Spleen (tissue), 11 donors: ENCODE data around the gene CLOCK. TPM values are rescaled to one million over a fixed set of nuclear protein-coding genes. Genes with fewer than 3 reads are reported as not detected.

Experiments used
- DNase-seq: peaks from one replicate; pipeline ENCODE4 v3.0.0-alpha.2; 2020
- H3K27ac ChIP-seq, 8 donors: fragments of 200-600 bp; sonication (generic) in 7 of 8; 1 replicate in 4 of 8; 2 replicates in 4 of 8; pipeline versions ENCODE4 v1.5.0 to v1.8.0; 2016 to 2021; ENCODE audit warnings: inconsistent platforms in 4 of 8, mild to moderate bottlenecking in 4 of 8, moderate library complexity in 1 of 8
- H3K27me3 ChIP-seq, 7 donors: fragments of 200-600 bp; sonication (generic) in 6 of 7; replicated peaks in 1 of 7; 1 replicate in 4 of 7; 2 replicates in 3 of 7; pipeline versions ENCODE4 v1.5.0 to v1.8.0; 2016 to 2021; ENCODE audit warnings: inconsistent platforms in 3 of 7, mild to moderate bottlenecking in 1 of 7
- H3K36me3 ChIP-seq, 6 donors: fragments of 200-600 bp; sonication (generic) in 5 of 6; 1 replicate in 4 of 6; 2 replicates in 2 of 6; pipeline versions ENCODE4 v1.5.0 to v1.8.0; 2016 to 2021; ENCODE audit warnings: inconsistent platforms in 2 of 6
- H3K4me1 ChIP-seq, 6 donors: fragments of 200-600 bp; sonication (generic) in 5 of 6; 1 replicate in 3 of 6; 2 replicates in 3 of 6; pipeline versions ENCODE4 v1.5.0 to v1.8.0; 2016 to 2021; ENCODE audit warnings: inconsistent platforms in 3 of 6
- H3K4me3 ChIP-seq, 8 donors: fragments of 200-600 bp; sonication (generic) in 7 of 8; 1 replicate in 4 of 8; 2 replicates in 4 of 8; pipeline versions ENCODE4 v1.5.0 to v1.8.0; 2016 to 2021; ENCODE audit warnings: inconsistent platforms in 4 of 8, mild to moderate bottlenecking in 4 of 8, moderate library complexity in 2 of 8
- H3K9me3 ChIP-seq, 8 donors: fragments of 200-600 bp; sonication (generic) in 7 of 8; 1 replicate in 4 of 8; 2 replicates in 4 of 8; pipeline versions ENCODE4 v1.5.0 to v1.8.0; 2016 to 2021; ENCODE audit warnings: inconsistent platforms in 4 of 8
- CTCF ChIP-seq, 11 experiments: fragments of 200-600 bp in 7 of 11; fragments of 450-650 bp in 4 of 11; sonication (generic) in 4 of 11; IDR thresholded peaks in 8 of 11; conservative IDR thresholded peaks in 3 of 11; 1 replicate in 7 of 11; 2 replicates in 4 of 11; pipeline versions ENCODE4 v1.4.0 to v1.8.0; 2016 to 2021; ENCODE audit warnings: antibody characterized with exemption in 11 of 11, inconsistent platforms in 4 of 11, mild to moderate bottlenecking in 1 of 11
- POLR2A ChIP-seq, 3 donors: fragments of 450-650 bp; IDR thresholded peaks; one replicate each; pipeline ENCODE4 v1.5.1; 2017; ENCODE audit warnings: antibody characterized with exemption in 3 of 3, mild to moderate bottlenecking in 1 of 3
- POLR2AphosphoS5 ChIP-seq, 3 donors: sonication (generic); formaldehyde crosslinking; IDR thresholded peaks; one replicate each; pipeline ENCODE4 v1.5.1; 2017; ENCODE audit warnings: antibody characterized with exemption in 3 of 3
- WGBS, 5 donors: extraction: QIAGEN DNeasy Blood & Tissue Kit in 3 of 5; methylation state at CpG; one replicate each; pipeline versions ENCODE4 v1.1.5 to v1.1.7; 2013 to 2018; 5-methylcytosine and 5-hydroxymethylcytosine counted together
- intact Hi-C: fragments of 100-400 bp; cut with DNase I; formaldehyde crosslinking; loops from one replicate; pipeline ENCODE4 v1.15.0; 2023; ENCODE audit warnings: low total_unique reads
- polyA plus RNA-seq, 3 donors: library from polyadenylated mRNA; stranded (reverse); fragments of 200-250 nt; gene quantifications; one replicate each; pipeline ENCODE4 v1.2.1, GENCODE V29; 2013
- total RNA-seq, 7 donors: library from RNA; depleted of rRNA in 3 of 7; stranded (reverse); fragments of >200 nt in 3 of 7; fragmentation: NEBNext Ultra II Directional in 4 of 7; extraction: Animal tissue kit (Norgen Biotek cat#: 25700) in 4 of 7; gene quantifications; one replicate each; pipeline versions ENCODE4 v1.1.0 to v1.2.1, GENCODE V29; 2016 to 2021
- donor health status: healthy with polysubstance abuse.
- donor health status: DM: no; HTN: no; CAD: no; lungs with moderate emphysema.
- donor health status: DM: no; HTN: no; CAD: no.
- donor health status: Bipolar disorder and iron deficiency.
- donor health status: healthy.
- donor health status: DM: no; HTN: no; CAD: no.
- donor health status: DM: yes; HTN: yes; CAD: no.

The CLOCK gene
- total and polyA plus RNA-seq, 10 donors: 1.9 to 29.4 (median 18.1) TPM

DNA sequence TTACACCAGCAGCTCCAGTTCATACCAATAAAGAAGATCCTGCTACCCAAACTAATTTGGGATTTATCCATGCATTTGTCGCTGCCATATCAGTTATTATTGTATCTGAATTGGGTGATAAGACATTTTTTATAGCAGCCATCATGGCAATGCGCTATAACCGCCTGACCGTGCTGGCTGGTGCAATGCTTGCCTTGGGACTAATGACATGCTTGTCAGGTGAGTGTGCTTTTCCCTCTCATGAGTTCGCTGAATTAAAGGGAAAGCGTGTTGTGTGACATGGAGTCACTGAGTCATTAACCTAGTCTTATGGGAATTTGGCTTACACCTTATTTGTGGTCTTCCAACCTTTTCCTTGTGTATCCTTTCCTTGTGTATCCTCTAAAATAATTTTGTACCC is 135.1 kb downstream of the CLOCK start:
- TF ChIP-seq POLR2AphosphoS5 (IDR thresholded peaks at IDR 0.05) (no peak), POLR2A (IDR thresholded peaks at IDR 0.05) (no peak), CTCF (IDR thresholded peaks at IDR 0.05 in 8 of 11, conservative IDR thresholded peaks at IDR 0.05 in 3 of 11) (no peak)
- H3K4me3 ChIP-seq: no peak overlapping the region
- no peaks in the 10 kb centered on the region for H3K27me3 ChIP-seq
- WGBS, 5 donors: 96 to 100% (median 98%) methylated on average over 6 of the region's 6 CpGs
- no peak overlapping the region for H3K27ac ChIP-seq
- no peak for DNase-seq
- peaks cover 5 to 45% (median 36%) of the 10 kb centered on the region in 6 donors for H3K4me1 ChIP-seq
- intact Hi-C loops: no loop called here
- no peaks in the 10 kb centered on the region for H3K9me3 ChIP-seq
- H3K36me3 ChIP-seq: peaks cover 0 to 80% (median 44%) of the 10 kb centered on the region in 6 donors

DNA sequence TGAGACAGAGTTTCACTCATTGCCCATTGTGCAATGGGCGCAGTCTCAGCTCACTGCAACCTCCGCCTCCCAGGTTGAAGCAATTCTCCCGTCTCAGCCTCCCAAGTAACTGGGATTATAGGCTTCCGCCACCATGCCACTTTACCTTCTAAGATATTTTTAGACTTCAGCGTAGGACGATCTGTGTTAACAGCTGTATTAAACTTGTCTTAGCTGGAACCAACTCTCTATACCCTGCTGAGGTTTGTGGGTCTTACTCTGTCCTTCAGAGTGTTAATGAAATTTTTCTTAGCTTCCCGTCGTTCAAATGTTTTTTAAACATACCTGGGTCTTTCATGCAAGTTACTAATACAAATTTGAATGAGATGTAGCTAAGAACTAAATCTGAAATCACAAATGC is 136.3 kb downstream of the CLOCK start:
- H3K36me3 ChIP-seq: peaks cover 0 to 80% (median 37%) of the 10 kb centered on the region in 6 donors
- H3K27me3 ChIP-seq: no peaks in the 10 kb centered on the region
- intact Hi-C loops: no loop called here
- 79 to 95% (median 91%) methylated on average over 8 of the region's 8 CpGs for WGBS, 5 donors
- peaks cover 5 to 57% (median 43%) of the 10 kb centered on the region in 6 donors for H3K4me1 ChIP-seq
- H3K9me3 ChIP-seq: no peaks in the 10 kb centered on the region
- TF ChIP-seq CTCF (IDR thresholded peaks at IDR 0.05 in 8 of 11, conservative IDR thresholded peaks at IDR 0.05 in 3 of 11) (no peak), POLR2A (IDR thresholded peaks at IDR 0.05) (no peak), POLR2AphosphoS5 (IDR thresholded peaks at IDR 0.05) (no peak)
- DNase-seq: no peak
- peak overlapping the region in 1 of 8 donors; percentile 21 for H3K27ac ChIP-seq
- H3K4me3 ChIP-seq: no peak overlapping the region

GRCh38 chr4:55409468-55410171 is 137.1 kb downstream of the CLOCK start:
- Histone ChIP-seq H3K9me3 (no peaks in the 10 kb centered on the region), H3K4me1 (peaks cover 5 to 65% (median 43%) of the 10 kb centered on the region in 6 donors), H3K36me3 (peaks cover 0 to 80% (median 33%) of the 10 kb centered on the region in 6 donors), H3K4me3 (no peak overlapping the region), H3K27me3 (no peaks in the 10 kb centered on the region), H3K27ac (peak overlapping the region in 2 of 8 donors; percentile 21 to 29)
- TF ChIP-seq POLR2AphosphoS5 (IDR thresholded peaks at IDR 0.05) (no peak), CTCF (IDR thresholded peaks at IDR 0.05 in 8 of 11, conservative IDR thresholded peaks at IDR 0.05 in 3 of 11) (peak in 6 of 11 experiments; percentile 10 to 38 (median 20)), POLR2A (IDR thresholded peaks at IDR 0.05) (no peak)
- intact Hi-C loops: no loop called here
- WGBS, 5 donors: 53 to 63% (median 61%) methylated on average over 10 of the region's 10 CpGs
- DNase-seq: no peak

DNA sequence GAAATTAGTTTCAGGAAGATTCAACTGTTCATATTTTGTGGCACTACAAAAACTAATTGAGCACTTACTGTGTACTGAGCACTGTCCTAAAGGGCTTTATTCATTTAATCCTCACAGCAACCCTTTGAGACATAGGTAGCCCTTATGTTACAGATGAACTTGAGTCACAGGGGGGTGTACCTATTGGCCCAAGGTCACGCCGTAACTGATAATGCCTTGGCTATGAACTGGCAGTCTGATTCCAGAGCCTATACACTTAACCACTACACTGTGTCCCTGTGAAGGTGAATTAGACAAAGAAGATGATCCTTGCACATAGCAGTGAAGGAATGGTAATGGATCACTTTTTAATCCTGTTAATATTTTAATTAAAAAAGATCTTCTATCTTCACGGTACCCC is 138.9 kb downstream of the CLOCK start:
- Histone ChIP-seq H3K27ac (no peak overlapping the region), H3K4me3 (no peak overlapping the region), H3K4me1 (peaks cover 5 to 80% (median 46%) of the 10 kb centered on the region in 6 donors), H3K27me3 (no peaks in the 10 kb centered on the region), H3K36me3 (peaks cover 0 to 80% (median 29%) of the 10 kb centered on the region in 6 donors), H3K9me3 (no peaks in the 10 kb centered on the region)
- 81 to 94% (median 90%) methylated on average over 3 of the region's 3 CpGs for WGBS, 5 donors
- TF ChIP-seq CTCF (IDR thresholded peaks at IDR 0.05 in 8 of 11, conservative IDR thresholded peaks at IDR 0.05 in 3 of 11): no peak
- no peak for TF ChIP-seq POLR2AphosphoS5 (IDR thresholded peaks at IDR 0.05)
- TF ChIP-seq POLR2A (IDR thresholded peaks at IDR 0.05): no peak
- DNase-seq: no peak
- intact Hi-C loops: no loop called here
